Erythroblast (primary cell): ENCODE data around the gene UCHL5.

Experiments used
- GATA1 ChIP-seq: IDR thresholded peaks from 2 replicates; pipeline ENCODE4 v1.6.1; 2011; ENCODE audit warnings: low read depth, mild to moderate bottlenecking, control low read depth, low read length, moderate library complexity
- POLR2A ChIP-seq: IDR thresholded peaks from 2 replicates; pipeline ENCODE4 v1.6.1; 2011; ENCODE audit warnings: mild to moderate bottlenecking, low read length

- no peak for TF ChIP-seq POLR2A
- no peak for TF ChIP-seq GATA1
Observed at GRCh38 chr1:193105821-193106177, 46.6 kb upstream of the UCHL5 start.
